Stimulated activated CD4-positive, alpha-beta T cell treated with anti-CD3 and anti-CD28 coated beads, Interleukin-1b, Interleukin-23, amount 100 ng/mL, for 24 hours (primary cell): ENCODE data around the gene DGKB.

ENCODE experiments used
- DNase-seq, 4 experiments: peaks; one replicate each; pipeline ENCODE4 v3.0.0-alpha.2; 2020; ENCODE audit warnings: low read depth in 4 of 4, low spot score in 1 of 4

The DGKB gene

GRCh38 chr7:14902589-14903067 lies at the start of gene DGKB:
TSS of gene DGKB (minus strand) at chr7:14902751.
- no peak for DNase-seq

- DNase-seq = no peak
Observed at GRCh38 chr7:14950013-14950412, 47.5 kb upstream of the DGKB start.

- no peak for DNase-seq
Observed at GRCh38 chr7:14938181-14938580, 35.6 kb upstream of the DGKB start.

GRCh38 chr7:14937581-14937980 lies 35.0 kb upstream of the DGKB start:
- DNase-seq = no peak

GRCh38 chr7:14936554-14936953 lies 34.0 kb upstream of the DGKB start:
- no peak for DNase-seq

GRCh38 chr7:14934839-14935238 lies 32.3 kb upstream of the DGKB start:
- no peak for DNase-seq

GRCh38 chr7:14931511-14932215 lies 29.1 kb upstream of the DGKB start:
- no peak for DNase-seq

- no peak for DNase-seq
Observed at GRCh38 chr7:14924398-14924797, 21.8 kb upstream of the DGKB start.

GRCh38 chr7:14911077-14911476 lies 8.5 kb upstream of the DGKB start:
- DNase-seq = no peak

- DNase-seq = no peak
Observed at GRCh38 chr7:14908697-14909096, 6.1 kb upstream of the DGKB start.

- no peak for DNase-seq
Observed at GRCh38 chr7:14905764-14906163, 3.2 kb upstream of the DGKB start.

- no peak for DNase-seq
Observed at GRCh38 chr7:14900051-14900450, 2.5 kb downstream of the DGKB start.

- no peak for DNase-seq
Observed at GRCh38 chr7:14899030-14899429, 3.5 kb downstream of the DGKB start.

GRCh38 chr7:14896461-14896860 lies 6.1 kb downstream of the DGKB start:
- no peak for DNase-seq

- DNase-seq = no peak
Observed at GRCh38 chr7:14894826-14895225, 7.7 kb downstream of the DGKB start.

- DNase-seq = no peak
Observed at GRCh38 chr7:14892961-14893360, 9.6 kb downstream of the DGKB start.

GRCh38 chr7:14891289-14891688 lies 11.3 kb downstream of the DGKB start:
- no peak for DNase-seq

- DNase-seq = no peak
Observed at GRCh38 chr7:14888962-14889361, 13.6 kb downstream of the DGKB start.

- no peak for DNase-seq
Observed at GRCh38 chr7:14886533-14886932, 16.0 kb downstream of the DGKB start.

- DNase-seq = no peak
Observed at GRCh38 chr7:14875941-14876587, 26.5 kb downstream of the DGKB start.

- no peak for DNase-seq
Observed at GRCh38 chr7:14871880-14872279, 30.7 kb downstream of the DGKB start.

- no peak for DNase-seq
Observed at GRCh38 chr7:14870394-14870793, 32.2 kb downstream of the DGKB start.

- DNase-seq = no peak
Observed at GRCh38 chr7:14868937-14869336, 33.6 kb downstream of the DGKB start.
